ENCODE data around the gene CDKAL1. TPM values are rescaled to one million over a fixed set of nuclear protein-coding genes. Genes with fewer than 3 reads are reported as not detected.

Gene CDKAL1
- total RNA-seq, 1 donor from 2014 or later: 11.3 TPM

- Histone ChIP-seq H3K36me3 (no peaks in the 10 kb centered on the region), H3K9me3 (no peaks in the 10 kb centered on the region), H3K27ac (no peak overlapping the region), H3K4me3 (no peak overlapping the region), H3K27me3 (no peaks in the 10 kb centered on the region), H3K4me1 (no peaks in the 10 kb centered on the region)
- DNase-seq (ENCODE audit: extremely low spot score in 2 of 2): no peak
- TF ChIP-seq, protein P1, sequence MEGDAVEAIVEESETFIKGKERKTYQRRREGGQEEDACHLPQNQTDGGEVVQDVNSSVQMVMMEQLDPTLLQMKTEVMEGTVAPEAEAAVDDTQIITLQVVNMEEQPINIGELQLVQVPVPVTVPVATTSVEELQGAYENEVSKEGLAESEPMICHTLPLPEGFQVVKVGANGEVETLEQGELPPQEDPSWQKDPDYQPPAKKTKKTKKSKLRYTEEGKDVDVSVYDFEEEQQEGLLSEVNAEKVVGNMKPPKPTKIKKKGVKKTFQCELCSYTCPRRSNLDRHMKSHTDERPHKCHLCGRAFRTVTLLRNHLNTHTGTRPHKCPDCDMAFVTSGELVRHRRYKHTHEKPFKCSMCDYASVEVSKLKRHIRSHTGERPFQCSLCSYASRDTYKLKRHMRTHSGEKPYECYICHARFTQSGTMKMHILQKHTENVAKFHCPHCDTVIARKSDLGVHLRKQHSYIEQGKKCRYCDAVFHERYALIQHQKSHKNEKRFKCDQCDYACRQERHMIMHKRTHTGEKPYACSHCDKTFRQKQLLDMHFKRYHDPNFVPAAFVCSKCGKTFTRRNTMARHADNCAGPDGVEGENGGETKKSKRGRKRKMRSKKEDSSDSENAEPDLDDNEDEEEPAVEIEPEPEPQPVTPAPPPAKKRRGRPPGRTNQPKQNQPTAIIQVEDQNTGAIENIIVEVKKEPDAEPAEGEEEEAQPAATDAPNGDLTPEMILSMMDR (IDR thresholded peaks at IDR 0.05): no peak
- no peak for TF ChIP-seq POLR2A (IDR thresholded peaks at IDR 0.05)
- no peak for TF ChIP-seq POLR2AphosphoS5 (IDR thresholded peaks at IDR 0.05; ENCODE audit: insufficient read depth in 1 of 2, low read depth in 1 of 2)
- intact Hi-C loops (cut with DNase I): no loop called here
Measured at GRCh38 chr6:20744911-20745557, 210.8 kb downstream of the CDKAL1 start.

GRCh38 chr6:20746024-20746423, 211.8 kb downstream of the CDKAL1 start:
- Histone ChIP-seq H3K27me3 (no peaks in the 10 kb centered on the region), H3K9me3 (no peaks in the 10 kb centered on the region), H3K4me3 (no peak overlapping the region), H3K27ac (no peak overlapping the region), H3K36me3 (no peaks in the 10 kb centered on the region), H3K4me1 (no peaks in the 10 kb centered on the region)
- intact Hi-C loops (cut with DNase I): no loop called here
- no peak for TF ChIP-seq POLR2A (IDR thresholded peaks at IDR 0.05)
- TF ChIP-seq, protein P1 (IDR thresholded peaks at IDR 0.05): no peak
- no peak for TF ChIP-seq POLR2AphosphoS5 (IDR thresholded peaks at IDR 0.05; ENCODE audit: insufficient read depth in 1 of 2, low read depth in 1 of 2)
- no peak for DNase-seq (ENCODE audit: extremely low spot score in 2 of 2)

DNA sequence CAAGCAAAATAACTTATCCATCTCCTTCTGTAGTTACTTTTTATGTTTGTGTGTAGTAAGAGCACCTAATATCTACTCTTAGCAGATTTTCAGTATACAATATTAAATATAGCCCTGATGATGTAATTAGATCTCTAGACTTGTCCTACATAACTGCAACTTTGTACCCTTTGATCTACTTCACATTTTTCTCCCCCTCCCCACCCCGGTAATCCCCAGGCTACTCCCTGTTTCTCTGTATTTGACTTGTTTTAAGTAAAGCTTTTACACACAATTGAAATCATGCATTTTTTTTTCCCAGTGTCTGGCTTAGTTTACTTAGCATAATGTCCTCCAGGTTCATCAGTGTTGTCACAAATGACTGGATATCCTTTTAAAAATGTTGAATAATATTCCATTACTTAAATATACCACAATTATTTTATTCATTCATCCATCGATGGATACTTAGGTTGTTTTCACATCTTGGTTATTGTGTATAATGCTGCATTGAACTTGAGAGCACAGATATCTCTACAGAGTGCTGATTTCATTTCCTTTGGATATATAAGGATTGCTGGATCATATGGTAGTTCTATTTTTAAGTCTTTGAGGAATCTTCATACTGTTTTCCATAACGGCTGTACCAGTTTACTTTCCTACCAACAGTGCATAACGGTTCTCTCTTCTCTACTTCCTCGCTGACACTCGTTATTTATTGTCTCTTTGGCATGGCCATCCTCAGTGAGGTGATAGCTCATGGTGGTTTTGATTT, 212.7 kb downstream of the CDKAL1 start:
- H3K27ac ChIP-seq: no peak overlapping the region
- no peak overlapping the region for H3K4me3 ChIP-seq
- intact Hi-C loops (cut with DNase I): no loop called here
- DNase-seq (ENCODE audit: extremely low spot score in 2 of 2): no peak
- H3K36me3 ChIP-seq: no peaks in the 10 kb centered on the region
- peaks cover 4% of the 10 kb centered on the region for H3K4me1 ChIP-seq
- TF ChIP-seq POLR2A (IDR thresholded peaks at IDR 0.05) (no peak), POLR2AphosphoS5 (IDR thresholded peaks at IDR 0.05; ENCODE audit: insufficient read depth in 1 of 2, low read depth in 1 of 2) (no peak)
- TF ChIP-seq, protein P1 (IDR thresholded peaks at IDR 0.05): no peak
- no peaks in the 10 kb centered on the region for H3K27me3 ChIP-seq
- H3K9me3 ChIP-seq: no peaks in the 10 kb centered on the region

GRCh38 chr6:20747991-20748390, 213.7 kb downstream of the CDKAL1 start:
- DNase-seq (ENCODE audit: extremely low spot score in 2 of 2): no peak
- no peaks in the 10 kb centered on the region for H3K9me3 ChIP-seq
- intact Hi-C loops (cut with DNase I): no loop called here

More at GRCh38 chr6:20747991-20748390, 213.7 kb downstream of the CDKAL1 start:
- H3K27ac ChIP-seq: no peak overlapping the region
- peaks cover 4% of the 10 kb centered on the region for H3K4me1 ChIP-seq
- no peak overlapping the region for H3K4me3 ChIP-seq
- no peaks in the 10 kb centered on the region for H3K27me3 ChIP-seq
- TF ChIP-seq, protein P1 (IDR thresholded peaks at IDR 0.05): no peak
- TF ChIP-seq POLR2A (IDR thresholded peaks at IDR 0.05): no peak
- TF ChIP-seq POLR2AphosphoS5 (IDR thresholded peaks at IDR 0.05; ENCODE audit: insufficient read depth in 1 of 2, low read depth in 1 of 2): no peak
- H3K36me3 ChIP-seq: no peaks in the 10 kb centered on the region

All from vagina (tissue), 2 donors.